CD14-positive monocyte (primary cell): ENCODE data around the gene POR. TPM values are rescaled to one million over a fixed set of nuclear protein-coding genes. Genes with fewer than 3 reads are reported as not detected.
A peak's percentile ranks its signal among the peaks of the same experiment; 100 is the strongest.

Source experiments
- DNase-seq, 3 donors: peaks; one replicate each; pipeline ENCODE4 v3.0.0-alpha.2; 2011 to 2022
- H2AFZ ChIP-seq: 2 replicates; pipeline ENCODE4 v1.6.0; 2012; ENCODE audit warnings: mild to moderate bottlenecking, low read depth, low read length, inconsistent platforms; ENCODE audit not compliant: insufficient read depth, poor library complexity, severe bottlenecking
- H3K27ac ChIP-seq, 2 donors: 1 replicate in 1 of 2; 2 replicates in 1 of 2; pipeline ENCODE4 v1.5.1; 2012 to 2013; ENCODE audit warnings: low read length in 2 of 2, control low read depth in 1 of 2, inconsistent platforms in 1 of 2, low read depth in 1 of 2, mild to moderate bottlenecking in 1 of 2
- H3K27me3 ChIP-seq, 2 donors: one replicate each; pipeline versions ENCODE4 v1.6.0 to v1.6.1; 2011 to 2013; ENCODE audit warnings: low read length in 2 of 2; ENCODE audit not compliant: control insufficient read depth in 2 of 2, insufficient read depth in 2 of 2
- H3K36me3 ChIP-seq, 2 donors: replicated peaks in 1 of 2; 1 replicate in 1 of 2; 2 replicates in 1 of 2; pipeline versions ENCODE4 v1.5.1 to v1.6.1; 2012 to 2013; ENCODE audit warnings: low read length in 2 of 2, control low read depth in 1 of 2, inconsistent platforms in 1 of 2, mild to moderate bottlenecking in 1 of 2; ENCODE audit not compliant: insufficient read depth in 2 of 2, control insufficient read depth in 1 of 2
- H3K4me1 ChIP-seq, 2 donors: 1 replicate in 1 of 2; 2 replicates in 1 of 2; pipeline versions ENCODE4 v1.5.1 to v1.6.1; 2012 to 2013; ENCODE audit warnings: low read length in 2 of 2, control low read depth in 1 of 2, inconsistent platforms in 1 of 2, mild to moderate bottlenecking in 1 of 2, moderate library complexity in 1 of 2; ENCODE audit not compliant: insufficient read depth in 2 of 2, control insufficient read depth in 1 of 2
- H3K4me2 ChIP-seq: replicated peaks from 2 replicates; pipeline ENCODE3; 2012; ENCODE audit warnings: low read length, moderate library complexity, mild to moderate bottlenecking; ENCODE audit not compliant: poor library complexity, severe bottlenecking; ENCODE audit errors: extremely low read depth
- H3K4me3 ChIP-seq, 3 experiments: fragments of 200-600 bp in 1 of 3; sonication (generic) in 1 of 3; replicated peaks in 1 of 3; 1 replicate in 2 of 3; 2 replicates in 1 of 3; pipeline ENCODE4 v1.5.1; 2011 to 2013; ENCODE audit warnings: low read length in 3 of 3, mild to moderate bottlenecking in 3 of 3, control low read depth in 2 of 3, low read depth in 2 of 3, inconsistent platforms in 1 of 3, moderate library complexity in 1 of 3
- H3K79me2 ChIP-seq: 2 replicates; pipeline ENCODE4 v1.6.0; 2012; ENCODE audit warnings: mild to moderate bottlenecking, control low read depth, inconsistent platforms, low read length, moderate library complexity; ENCODE audit not compliant: insufficient read depth
- H3K9ac ChIP-seq: 2 replicates; pipeline ENCODE4 v1.6.0; 2017; ENCODE audit warnings: low read length, mild to moderate bottlenecking; ENCODE audit not compliant: insufficient read depth, poor library complexity, severe bottlenecking
- H3K9me3 ChIP-seq, 2 donors: replicated peaks in 1 of 2; 1 replicate in 1 of 2; 2 replicates in 1 of 2; pipeline versions ENCODE4 v1.5.1 to v1.6.1; 2012 to 2013; ENCODE audit warnings: low read length in 2 of 2, control low read depth in 1 of 2; ENCODE audit not compliant: control insufficient read depth in 1 of 2, insufficient read depth in 1 of 2
- H4K20me1 ChIP-seq: 2 replicates; pipeline ENCODE4 v1.6.0; 2012; ENCODE audit warnings: mild to moderate bottlenecking, low read length, control low read depth, moderate library complexity; ENCODE audit not compliant: insufficient read depth
- H3K27ac Mint-ChIP-seq, 7 donors: one replicate each; pipeline ENCODE4 v1.8.0; 2020; ENCODE audit warnings: mild to moderate bottlenecking in 7 of 7, mixed read lengths in 7 of 7, moderate library complexity in 6 of 7, inconsistent platforms in 2 of 7
- H3K27me3 Mint-ChIP-seq, 3 donors: one replicate each; pipeline ENCODE4 v1.8.0; 2021 to 2022; ENCODE audit warnings: low read depth in 3 of 3, mild to moderate bottlenecking in 3 of 3, mixed read lengths in 3 of 3, moderate library complexity in 3 of 3, inconsistent platforms in 1 of 3
- H3K36me3 Mint-ChIP-seq, 2 donors: one replicate each; pipeline ENCODE4 v1.8.0; 2020; ENCODE audit warnings: mixed read lengths in 2 of 2, inconsistent platforms in 1 of 2, mild to moderate bottlenecking in 1 of 2
- H3K4me1 Mint-ChIP-seq: one replicate; pipeline ENCODE4 v1.8.0; 2020; ENCODE audit warnings: mild to moderate bottlenecking, mixed read lengths
- H3K4me3 Mint-ChIP-seq, 2 donors: one replicate each; pipeline ENCODE4 v1.8.0; 2020; ENCODE audit warnings: mild to moderate bottlenecking in 2 of 2, mixed read lengths in 2 of 2, moderate library complexity in 1 of 2
- H3K9me3 Mint-ChIP-seq, 7 donors: one replicate each; pipeline ENCODE4 v1.8.0; 2020 to 2022; ENCODE audit warnings: mixed read lengths in 7 of 7, mild to moderate bottlenecking in 6 of 7, moderate library complexity in 6 of 7, inconsistent platforms in 2 of 7
- WGBS: methylation state at CpG from one replicate; pipeline ENCODE4 v1.1.5; 2013; ENCODE audit warnings: missing lambda C conversion rate; ENCODE audit not compliant: insufficient coverage; 5-methylcytosine and 5-hydroxymethylcytosine counted together
- intact Hi-C, 2 donors: fragments of 100-400 bp; cut with micrococcal nuclease; formaldehyde crosslinking; loops; one replicate each; pipeline versions ENCODE4 v1.15.0 to v1.15.1; 2023
- polyA plus RNA-seq, 3 donors: library from polyadenylated mRNA; depleted of rRNA in 1 of 3; unstranded in 2 of 3; stranded (reverse) in 1 of 3; fragments of 300-500 nt in 2 of 3; fragments of >200 nt in 1 of 3; fragmentation: Illumina TruSeq in 2 of 3; gene quantifications; 1 replicate in 2 of 3; 2 replicates in 1 of 3; pipeline ENCODE4 v1.2.3, GENCODE V29; 2012 to 2021
- TF ChIP-seq, protein P1 (sequence below): fragments of 200-600 bp; IDR thresholded peaks from one replicate; pipeline ENCODE4 v1.8.0; 2022; ENCODE audit warnings: antibody characterized with exemption, mild to moderate bottlenecking

Gene POR
- polyA plus RNA-seq, 3 donors = 90.5 to 102 (median 98.1) TPM

DNA sequence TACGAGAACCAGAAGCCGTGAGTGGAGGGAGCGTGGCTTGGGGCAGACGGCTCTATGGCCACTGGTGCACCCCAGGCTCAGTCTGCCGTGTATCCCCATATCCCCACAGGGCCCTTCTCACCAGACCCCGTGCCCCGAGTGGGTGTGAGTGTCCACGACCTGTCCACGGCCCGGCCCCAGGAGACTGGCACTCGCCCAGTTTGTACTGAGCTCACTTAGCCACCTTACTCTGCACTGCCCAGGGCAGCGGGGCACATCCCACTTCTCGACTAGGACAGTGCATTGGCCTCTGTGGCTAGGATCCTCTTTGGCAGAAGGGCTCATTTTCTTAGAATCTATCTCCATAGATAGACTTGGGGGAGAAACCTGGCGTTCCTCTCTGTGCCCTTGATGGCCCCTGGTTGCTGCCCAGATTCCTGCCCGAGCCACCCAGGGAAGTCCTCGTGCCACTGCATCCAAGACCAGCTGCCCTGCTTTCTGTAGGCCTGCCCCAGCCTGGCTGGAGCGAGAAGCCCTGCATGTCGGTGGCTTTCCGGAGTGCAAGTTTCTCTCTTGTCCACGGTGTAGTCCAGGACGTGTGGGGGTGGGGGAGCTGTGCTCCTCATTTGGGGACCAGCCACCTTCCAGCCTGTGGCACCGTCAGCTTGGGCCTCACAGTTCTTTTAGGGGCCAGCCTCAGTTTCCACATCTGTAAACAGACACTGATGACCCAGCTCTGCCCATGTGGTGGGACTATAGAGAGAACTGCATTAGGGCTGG lies 67.5 kb downstream of the POR start:
- Histone ChIP-seq H3K9ac (no peak overlapping the region), H3K27ac (no peak overlapping the region), H2AFZ (no peak overlapping the region), H3K4me2 (no peak overlapping the region), H4K20me1 (peaks cover 40% of the 10 kb centered on the region), H3K79me2 (no peaks in the 10 kb centered on the region), H3K36me3 (peaks cover 81 to 92% of the 10 kb centered on the region in 2 donors), H3K4me1 (no peaks in the 10 kb centered on the region), H3K27me3 (no peaks in the 10 kb centered on the region), H3K9me3 (no peaks in the 10 kb centered on the region), H3K4me3 (no peak overlapping the region)
- no peaks in the 10 kb centered on the region for H3K27me3 Mint-ChIP-seq
- intact Hi-C loops = no loop called here
- no peak overlapping the region for H3K4me3 Mint-ChIP-seq
- no peak for DNase-seq
- TF ChIP-seq, protein P1, sequence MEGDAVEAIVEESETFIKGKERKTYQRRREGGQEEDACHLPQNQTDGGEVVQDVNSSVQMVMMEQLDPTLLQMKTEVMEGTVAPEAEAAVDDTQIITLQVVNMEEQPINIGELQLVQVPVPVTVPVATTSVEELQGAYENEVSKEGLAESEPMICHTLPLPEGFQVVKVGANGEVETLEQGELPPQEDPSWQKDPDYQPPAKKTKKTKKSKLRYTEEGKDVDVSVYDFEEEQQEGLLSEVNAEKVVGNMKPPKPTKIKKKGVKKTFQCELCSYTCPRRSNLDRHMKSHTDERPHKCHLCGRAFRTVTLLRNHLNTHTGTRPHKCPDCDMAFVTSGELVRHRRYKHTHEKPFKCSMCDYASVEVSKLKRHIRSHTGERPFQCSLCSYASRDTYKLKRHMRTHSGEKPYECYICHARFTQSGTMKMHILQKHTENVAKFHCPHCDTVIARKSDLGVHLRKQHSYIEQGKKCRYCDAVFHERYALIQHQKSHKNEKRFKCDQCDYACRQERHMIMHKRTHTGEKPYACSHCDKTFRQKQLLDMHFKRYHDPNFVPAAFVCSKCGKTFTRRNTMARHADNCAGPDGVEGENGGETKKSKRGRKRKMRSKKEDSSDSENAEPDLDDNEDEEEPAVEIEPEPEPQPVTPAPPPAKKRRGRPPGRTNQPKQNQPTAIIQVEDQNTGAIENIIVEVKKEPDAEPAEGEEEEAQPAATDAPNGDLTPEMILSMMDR = no peak
- peaks cover 0 to 2% (median 0%) of the 10 kb centered on the region in 7 donors for H3K9me3 Mint-ChIP-seq
- no peaks in the 10 kb centered on the region for H3K4me1 Mint-ChIP-seq
- peaks cover 54 to 80% of the 10 kb centered on the region in 2 donors for H3K36me3 Mint-ChIP-seq
- H3K27ac Mint-ChIP-seq = peak overlapping the region in 2 of 7 donors; percentile 19 to 42
- 99% methylated on average over 14 of the region's 22 CpGs for WGBS

DNA sequence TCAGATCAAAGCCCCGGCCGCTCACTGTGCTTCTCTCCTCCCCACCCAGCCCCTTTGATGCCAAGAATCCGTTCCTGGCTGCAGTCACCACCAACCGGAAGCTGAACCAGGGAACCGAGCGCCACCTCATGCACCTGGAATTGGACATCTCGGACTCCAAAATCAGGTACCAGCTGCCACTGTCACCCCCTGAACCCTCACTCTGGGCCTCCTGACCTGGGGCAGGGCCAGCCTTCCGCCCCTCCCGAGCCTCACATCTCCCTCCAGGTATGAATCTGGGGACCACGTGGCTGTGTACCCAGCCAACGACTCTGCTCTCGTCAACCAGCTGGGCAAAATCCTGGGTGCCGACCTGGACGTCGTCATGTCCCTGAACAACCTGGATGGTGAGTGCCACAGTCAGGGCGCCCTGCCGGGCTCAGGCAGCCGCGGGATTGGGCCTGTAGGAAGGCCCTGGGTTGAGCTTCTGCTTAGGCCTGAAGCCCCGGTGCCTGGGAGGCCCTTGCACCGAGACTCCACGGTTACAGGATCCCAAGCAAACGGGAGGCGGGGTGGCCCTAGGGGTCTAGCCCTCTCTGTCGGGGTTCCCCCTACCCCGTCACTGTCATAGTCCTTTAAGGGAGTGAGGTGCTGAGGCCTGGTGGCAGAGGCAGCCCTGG lies 68.6 kb downstream of the POR start:
- H3K9me3 ChIP-seq = no peaks in the 10 kb centered on the region
- H3K4me1 ChIP-seq = no peaks in the 10 kb centered on the region
- H3K4me3 ChIP-seq = no peak overlapping the region
- Mint-ChIP-seq H3K27me3 (no peaks in the 10 kb centered on the region), H3K9me3 (peaks cover 0 to 2% (median 0%) of the 10 kb centered on the region in 7 donors), H3K36me3 (peaks cover 55 to 86% of the 10 kb centered on the region in 2 donors), H3K4me1 (no peaks in the 10 kb centered on the region), H3K4me3 (no peak overlapping the region), H3K27ac (peak overlapping the region in 2 of 7 donors; percentile 12 to 30)
- WGBS = 98% methylated on average over 23 of the region's 26 CpGs
- no peak overlapping the region for H3K27ac ChIP-seq
- TF ChIP-seq, protein P1 = no peak
- intact Hi-C loops = no loop called here
- no peak overlapping the region for H3K9ac ChIP-seq
- no peak overlapping the region for H3K4me2 ChIP-seq
- peaks cover 40% of the 10 kb centered on the region for H4K20me1 ChIP-seq
- no peak for DNase-seq
- no peaks in the 10 kb centered on the region for H3K27me3 ChIP-seq
- H3K79me2 ChIP-seq = no peaks in the 10 kb centered on the region
- peaks cover 88 to 97% of the 10 kb centered on the region in 2 donors for H3K36me3 ChIP-seq
- H2AFZ ChIP-seq = no peak overlapping the region
